Mononuclear cell (primary cell): ENCODE results near the gene AEBP2. TPM values are rescaled to one million over a fixed set of nuclear protein-coding genes. Genes with fewer than 3 reads are reported as not detected.
"Not testable (repeated sequence)": the region's sequence is repeated elsewhere in the genome, so short reads cannot be mapped to it uniquely, and the experiment has no call there.

Experiments used
- H3K27me3 ChIP-seq: 2 replicates; pipeline ENCODE4 v1.6.0; 2011; ENCODE audit warnings: low read length, control low read depth; ENCODE audit not compliant: insufficient read depth
- H3K4me1 ChIP-seq: 2 replicates; pipeline ENCODE4 v1.5.1; 2011; ENCODE audit warnings: mild to moderate bottlenecking, low read length, control low read depth; ENCODE audit not compliant: insufficient read depth
- H3K4me3 ChIP-seq: 2 replicates; pipeline ENCODE4 v1.5.1; 2011; ENCODE audit warnings: mild to moderate bottlenecking, low read length, moderate library complexity
- H3K9me3 ChIP-seq: 2 replicates; pipeline ENCODE4 v1.5.1; 2011; ENCODE audit warnings: low read depth, mild to moderate bottlenecking, control low read depth, low read length
- total RNA-seq: library from RNA; depleted of rRNA; stranded (reverse); fragments of >200 nt; gene quantifications from one replicate; pipeline ENCODE4 v1.2.3, GENCODE V29; 2012

The AEBP2 gene
- total RNA-seq, 1 donor = 29.9 TPM

- H3K4me1 ChIP-seq = no peaks in the 10 kb centered on the region
- H3K9me3 ChIP-seq = peaks cover 13% of the 10 kb centered on the region
- H3K4me3 ChIP-seq = no peak overlapping the region
- H3K27me3 ChIP-seq = no peaks in the 10 kb centered on the region
These were observed 94.3 kb downstream of the AEBP2 start for GRCh38 chr12:19533567-19533966.

GRCh38 chr12:19539071-19539470 is 99.8 kb downstream of the AEBP2 start:
- Histone ChIP-seq H3K4me3 (no peak overlapping the region), H3K27me3 (no peaks in the 10 kb centered on the region), H3K4me1 (no peaks in the 10 kb centered on the region), H3K9me3 (peaks cover 13% of the 10 kb centered on the region)

GRCh38 chr12:19539836-19540235 is 100.5 kb downstream of the AEBP2 start:
- H3K4me3 ChIP-seq = no peak overlapping the region
- H3K27me3 ChIP-seq = no peaks in the 10 kb centered on the region
- peaks cover 13% of the 10 kb centered on the region for H3K9me3 ChIP-seq
- H3K4me1 ChIP-seq = no peaks in the 10 kb centered on the region

GRCh38 chr12:19542606-19543005 is 103.3 kb downstream of the AEBP2 start:
- Histone ChIP-seq H3K9me3 (no peaks in the 10 kb centered on the region), H3K27me3 (no peaks in the 10 kb centered on the region), H3K4me1 (no peaks in the 10 kb centered on the region), H3K4me3 (no peak overlapping the region)

- no peaks in the 10 kb centered on the region for H3K27me3 ChIP-seq
- no peaks in the 10 kb centered on the region for H3K4me1 ChIP-seq
- H3K9me3 ChIP-seq = no peaks in the 10 kb centered on the region
- no peak overlapping the region for H3K4me3 ChIP-seq
These were observed 105.1 kb downstream of the AEBP2 start for GRCh38 chr12:19544353-19544752.

GRCh38 chr12:19545301-19545700 is 106.0 kb downstream of the AEBP2 start:
- no peaks in the 10 kb centered on the region for H3K27me3 ChIP-seq
- H3K4me1 ChIP-seq = no peaks in the 10 kb centered on the region
- H3K9me3 ChIP-seq = no peaks in the 10 kb centered on the region
- H3K4me3 ChIP-seq = no peak overlapping the region

GRCh38 chr12:19546027-19546426 is 106.7 kb downstream of the AEBP2 start:
- Histone ChIP-seq H3K9me3 (no peaks in the 10 kb centered on the region), H3K4me3 (no peak overlapping the region), H3K4me1 (no peaks in the 10 kb centered on the region), H3K27me3 (no peaks in the 10 kb centered on the region)

GRCh38 chr12:19546611-19547162 is 107.4 kb downstream of the AEBP2 start:
- H3K4me3 ChIP-seq = no peak overlapping the region
- H3K9me3 ChIP-seq = no peaks in the 10 kb centered on the region
- no peaks in the 10 kb centered on the region for H3K4me1 ChIP-seq
- H3K27me3 ChIP-seq = no peaks in the 10 kb centered on the region

- Histone ChIP-seq H3K4me1 (no peaks in the 10 kb centered on the region), H3K4me3 (no peak overlapping the region), H3K9me3 (no peaks in the 10 kb centered on the region), H3K27me3 (no peaks in the 10 kb centered on the region)
These were observed 108.0 kb downstream of the AEBP2 start for GRCh38 chr12:19547271-19547671.

- no peaks in the 10 kb centered on the region for H3K27me3 ChIP-seq
- no peaks in the 10 kb centered on the region for H3K4me1 ChIP-seq
- H3K9me3 ChIP-seq = no peaks in the 10 kb centered on the region
- H3K4me3 ChIP-seq = no peak overlapping the region
These were observed 109.5 kb downstream of the AEBP2 start for GRCh38 chr12:19548834-19549233.

GRCh38 chr12:19550626-19551025 is 111.3 kb downstream of the AEBP2 start:
- Histone ChIP-seq H3K9me3 (no peaks in the 10 kb centered on the region), H3K4me3 (no peak overlapping the region), H3K27me3 (no peaks in the 10 kb centered on the region), H3K4me1 (no peaks in the 10 kb centered on the region)

GRCh38 chr12:19552441-19553097 is 113.3 kb downstream of the AEBP2 start:
- H3K9me3 ChIP-seq, H3K4me3 ChIP-seq, H3K4me1 ChIP-seq, H3K27me3 ChIP-seq: not testable (repeated sequence)

- Histone ChIP-seq H3K27me3 (no peaks in the 10 kb centered on the region), H3K4me1 (no peaks in the 10 kb centered on the region), H3K9me3 (no peaks in the 10 kb centered on the region), H3K4me3 (no peak overlapping the region)
These were observed 113.9 kb downstream of the AEBP2 start for GRCh38 chr12:19553175-19553574.

GRCh38 chr12:19561411-19561961 is 122.2 kb downstream of the AEBP2 start:
- Histone ChIP-seq H3K9me3 (peaks cover 9% of the 10 kb centered on the region), H3K4me1 (no peaks in the 10 kb centered on the region)

More at GRCh38 chr12:19561411-19561961, 122.2 kb downstream of the AEBP2 start:
- Histone ChIP-seq H3K4me3 (no peak overlapping the region), H3K27me3 (no peaks in the 10 kb centered on the region)
